Retinal pigment epithelial cell (primary cell): ENCODE measurements around the gene LCP1.
A peak's percentile ranks its signal among the peaks of the same experiment; 100 is the strongest.

Experiments used
- DNase-seq: peaks from one replicate; pipeline ENCODE4 v3.0.0-alpha.2; 2010; ENCODE audit warnings: low read depth
- H3K4me3 ChIP-seq: 2 replicates; pipeline ENCODE4 v1.5.1; 2011; ENCODE audit warnings: mild to moderate bottlenecking, low read length, control low read depth, moderate library complexity
- TF ChIP-seq, protein P1 (sequence below): conservative IDR thresholded peaks from 2 replicates; pipeline ENCODE4 v1.5.1; 2011; ENCODE audit warnings: low read depth, low read length, control low read depth, inconsistent platforms

Gene LCP1

DNA sequence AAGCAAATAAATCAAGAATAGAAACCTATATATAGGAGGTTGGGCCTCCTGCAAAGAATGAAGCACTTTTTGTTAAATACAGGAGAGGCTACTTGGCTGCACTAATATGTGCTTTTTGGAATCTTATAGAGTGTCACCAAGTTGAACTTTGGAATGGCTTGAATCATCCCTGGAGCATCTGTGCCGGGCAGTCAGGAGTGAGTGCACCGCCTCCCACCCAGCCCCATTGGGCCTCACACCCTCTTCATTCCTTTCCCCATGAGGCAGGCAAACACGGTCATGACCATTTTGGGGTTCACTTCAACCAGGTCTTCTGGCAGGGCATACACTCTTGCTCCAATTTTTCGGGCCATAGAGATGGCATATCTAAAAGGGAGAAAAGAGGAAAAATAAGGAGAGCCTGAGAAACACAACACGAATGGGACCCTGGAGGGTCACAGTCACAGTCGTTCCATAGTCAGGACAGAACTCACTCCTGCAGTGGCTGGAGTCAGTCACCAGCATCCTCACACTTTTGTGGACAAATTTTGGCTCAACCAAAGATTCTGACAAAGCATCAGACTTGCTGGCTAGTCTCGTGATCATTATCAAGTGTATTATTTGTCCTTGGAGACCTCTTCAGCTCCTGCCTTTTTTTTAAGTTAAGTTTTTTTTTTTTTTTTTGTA is 54.5 kb downstream of the LCP1 start:
- no peak overlapping the region for H3K4me3 ChIP-seq
- TF ChIP-seq, protein P1, sequence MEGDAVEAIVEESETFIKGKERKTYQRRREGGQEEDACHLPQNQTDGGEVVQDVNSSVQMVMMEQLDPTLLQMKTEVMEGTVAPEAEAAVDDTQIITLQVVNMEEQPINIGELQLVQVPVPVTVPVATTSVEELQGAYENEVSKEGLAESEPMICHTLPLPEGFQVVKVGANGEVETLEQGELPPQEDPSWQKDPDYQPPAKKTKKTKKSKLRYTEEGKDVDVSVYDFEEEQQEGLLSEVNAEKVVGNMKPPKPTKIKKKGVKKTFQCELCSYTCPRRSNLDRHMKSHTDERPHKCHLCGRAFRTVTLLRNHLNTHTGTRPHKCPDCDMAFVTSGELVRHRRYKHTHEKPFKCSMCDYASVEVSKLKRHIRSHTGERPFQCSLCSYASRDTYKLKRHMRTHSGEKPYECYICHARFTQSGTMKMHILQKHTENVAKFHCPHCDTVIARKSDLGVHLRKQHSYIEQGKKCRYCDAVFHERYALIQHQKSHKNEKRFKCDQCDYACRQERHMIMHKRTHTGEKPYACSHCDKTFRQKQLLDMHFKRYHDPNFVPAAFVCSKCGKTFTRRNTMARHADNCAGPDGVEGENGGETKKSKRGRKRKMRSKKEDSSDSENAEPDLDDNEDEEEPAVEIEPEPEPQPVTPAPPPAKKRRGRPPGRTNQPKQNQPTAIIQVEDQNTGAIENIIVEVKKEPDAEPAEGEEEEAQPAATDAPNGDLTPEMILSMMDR, result no peak
- DNase-seq, result no peak

DNA sequence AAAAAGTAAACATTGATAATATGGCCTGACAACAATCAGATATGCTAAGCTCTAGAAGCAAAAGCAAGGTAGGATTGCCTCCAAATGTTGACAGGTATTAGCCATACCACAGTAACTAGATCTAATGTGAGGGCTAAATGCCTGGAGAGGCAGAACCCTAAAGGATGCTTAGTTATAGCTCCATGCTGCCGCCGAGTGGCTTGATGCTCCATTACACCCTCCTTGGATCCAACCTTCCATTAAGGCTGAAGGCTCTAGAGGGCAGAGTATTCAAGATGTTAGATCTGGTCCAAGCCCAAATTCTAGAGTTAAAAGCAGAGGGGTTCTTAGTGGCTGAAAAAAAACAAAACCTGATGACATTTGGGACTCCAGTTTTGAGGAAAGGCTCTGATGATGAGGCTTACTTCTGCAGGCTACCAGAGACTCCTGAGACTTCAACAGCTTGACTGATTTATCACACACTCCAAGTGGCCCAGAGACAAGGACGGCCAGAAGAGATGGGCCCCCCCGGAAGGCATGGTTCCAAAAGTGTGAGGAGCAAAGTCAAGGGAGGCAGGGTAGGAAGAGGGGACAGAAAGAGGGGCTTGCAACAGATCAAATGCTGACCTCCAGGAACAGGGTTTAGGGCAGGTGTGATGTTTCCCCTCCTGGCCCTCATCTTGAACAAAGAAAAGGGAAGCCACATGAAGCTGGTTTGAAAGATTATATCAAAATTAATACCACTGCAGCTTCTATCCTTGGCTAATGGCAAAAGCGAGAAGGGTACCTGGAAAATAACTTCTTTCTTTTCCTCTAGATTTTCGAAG is 55.2 kb downstream of the LCP1 start:
- no peak for DNase-seq
- TF ChIP-seq, protein P1, result peak; percentile 99
- H3K4me3 ChIP-seq, result no peak overlapping the region

DNA sequence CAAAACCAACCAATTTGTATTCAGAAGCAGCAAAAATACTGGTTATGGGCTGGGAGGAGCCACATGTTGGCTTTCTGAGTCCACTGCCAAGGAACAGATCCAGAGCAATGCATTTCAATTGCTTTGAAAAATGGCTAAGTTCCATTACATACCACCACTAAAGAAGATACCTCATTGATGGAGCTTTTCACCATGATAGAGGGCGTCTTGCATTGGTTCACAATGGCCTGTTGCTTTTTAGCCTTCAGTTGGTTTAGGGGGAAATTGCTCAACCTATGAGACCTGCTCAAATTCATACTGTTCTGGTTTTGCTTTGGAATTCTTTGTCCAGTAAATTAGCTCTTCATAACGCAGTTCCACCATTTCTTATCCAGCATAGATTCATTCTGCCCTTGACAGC is 55.9 kb downstream of the LCP1 start:
- TF ChIP-seq, protein P1, result no peak
- no peak overlapping the region for H3K4me3 ChIP-seq
- no peak for DNase-seq

DNA sequence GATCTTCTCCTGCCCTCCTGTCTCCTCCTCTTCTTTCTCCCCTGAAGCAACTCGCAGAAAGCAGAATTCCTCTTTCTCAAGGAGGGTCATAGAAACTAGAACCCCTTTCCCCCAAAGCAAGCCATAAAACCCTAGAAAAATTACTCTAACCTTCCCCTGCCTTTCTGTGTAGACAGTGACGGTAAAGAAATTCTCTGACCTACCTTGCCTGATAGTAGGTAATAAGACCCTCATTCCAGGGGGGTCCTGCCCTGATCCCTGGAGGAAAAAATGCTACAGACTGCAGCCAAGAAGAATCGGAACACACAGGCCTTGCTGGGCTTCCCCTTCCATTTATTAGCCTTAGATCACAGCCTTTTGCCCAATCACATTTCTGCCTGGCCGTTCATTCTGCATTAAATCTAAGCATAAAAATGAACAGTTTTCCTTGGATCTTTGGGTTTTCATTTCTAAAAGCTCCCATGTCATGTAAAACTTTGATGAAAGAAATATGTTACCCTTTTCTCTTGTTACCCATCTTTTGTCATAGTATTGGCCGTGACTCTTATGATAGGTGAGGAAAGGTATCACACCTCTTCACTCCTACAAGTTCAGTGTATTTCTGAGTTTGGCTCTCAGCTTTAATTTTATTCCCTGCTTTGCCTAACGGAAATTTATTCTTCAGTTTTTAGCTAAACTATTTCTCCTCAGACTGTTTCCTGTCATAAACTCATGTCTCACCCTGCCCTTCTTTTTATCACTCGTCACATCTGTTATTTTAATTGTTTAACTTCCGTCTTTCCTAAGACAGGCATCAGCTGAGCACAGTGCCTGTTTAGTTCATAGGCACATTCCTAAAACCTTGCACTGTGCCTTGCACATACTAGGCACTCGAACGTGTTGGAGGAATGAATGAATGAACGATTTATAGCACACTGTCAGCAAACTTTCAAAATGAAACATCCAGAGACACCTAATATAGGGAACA is 56.7 kb downstream of the LCP1 start:
- TF ChIP-seq, protein P1, result no peak
- H3K4me3 ChIP-seq, result no peak overlapping the region
- DNase-seq, result no peak

DNA sequence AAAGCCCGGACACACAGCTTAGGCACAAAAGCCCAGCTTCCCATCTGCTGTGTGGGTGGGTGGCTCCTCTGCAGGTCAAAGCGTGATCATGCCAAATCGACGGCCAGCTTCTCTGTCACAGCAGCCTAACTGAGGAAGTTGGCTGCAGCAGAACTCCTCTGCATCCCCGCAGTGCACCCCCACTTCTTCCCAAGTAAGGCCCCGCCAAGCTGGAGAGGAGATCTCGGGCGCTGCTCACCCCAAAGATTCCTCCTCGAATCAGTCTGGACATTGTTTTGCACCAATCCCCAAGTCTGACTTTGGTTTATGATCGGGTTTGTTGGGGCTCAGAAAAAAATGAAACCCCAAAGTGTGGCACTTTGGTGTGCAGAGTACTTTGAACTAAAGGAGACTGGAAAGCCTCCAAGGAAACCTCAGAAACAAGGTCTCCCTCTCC is 57.4 kb downstream of the LCP1 start:
- no peak for DNase-seq
- no peak overlapping the region for H3K4me3 ChIP-seq

DNA sequence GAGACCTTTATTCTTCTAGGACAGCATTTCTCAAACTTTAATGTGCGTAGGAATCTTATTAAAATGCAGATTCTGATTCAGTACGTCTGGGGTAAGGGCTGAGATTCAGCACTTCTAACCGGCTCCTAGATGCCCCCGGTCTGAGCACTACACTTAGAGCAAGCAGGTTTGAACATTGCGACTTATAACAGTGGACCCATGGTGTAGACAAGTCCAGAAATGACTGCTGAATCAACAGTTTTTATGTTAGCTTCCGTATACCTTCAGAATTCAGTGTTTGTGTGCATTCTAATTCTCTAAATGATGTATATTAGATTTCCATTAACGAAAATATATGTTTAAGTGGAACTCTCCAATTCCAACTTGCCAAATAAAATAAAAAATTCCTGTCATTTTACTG is 59.7 kb downstream of the LCP1 start:
- no peak overlapping the region for H3K4me3 ChIP-seq
- TF ChIP-seq, protein P1, result no peak
- DNase-seq, result no peak

More for the DNA sequence above, 57.4 kb downstream of the LCP1 start:
- TF ChIP-seq, protein P1, result no peak
